Measurements from ENCODE around the gene FMNL3.

GRCh38 chr12:49646871-49647654 lies 60.1 kb downstream of the FMNL3 start:
- TF ChIP-seq, protein P1, sequence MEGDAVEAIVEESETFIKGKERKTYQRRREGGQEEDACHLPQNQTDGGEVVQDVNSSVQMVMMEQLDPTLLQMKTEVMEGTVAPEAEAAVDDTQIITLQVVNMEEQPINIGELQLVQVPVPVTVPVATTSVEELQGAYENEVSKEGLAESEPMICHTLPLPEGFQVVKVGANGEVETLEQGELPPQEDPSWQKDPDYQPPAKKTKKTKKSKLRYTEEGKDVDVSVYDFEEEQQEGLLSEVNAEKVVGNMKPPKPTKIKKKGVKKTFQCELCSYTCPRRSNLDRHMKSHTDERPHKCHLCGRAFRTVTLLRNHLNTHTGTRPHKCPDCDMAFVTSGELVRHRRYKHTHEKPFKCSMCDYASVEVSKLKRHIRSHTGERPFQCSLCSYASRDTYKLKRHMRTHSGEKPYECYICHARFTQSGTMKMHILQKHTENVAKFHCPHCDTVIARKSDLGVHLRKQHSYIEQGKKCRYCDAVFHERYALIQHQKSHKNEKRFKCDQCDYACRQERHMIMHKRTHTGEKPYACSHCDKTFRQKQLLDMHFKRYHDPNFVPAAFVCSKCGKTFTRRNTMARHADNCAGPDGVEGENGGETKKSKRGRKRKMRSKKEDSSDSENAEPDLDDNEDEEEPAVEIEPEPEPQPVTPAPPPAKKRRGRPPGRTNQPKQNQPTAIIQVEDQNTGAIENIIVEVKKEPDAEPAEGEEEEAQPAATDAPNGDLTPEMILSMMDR (conservative IDR thresholded peaks at IDR 0.05), result no peak
- TF ChIP-seq EZH2 (IDR thresholded peaks at IDR 0.05; ENCODE audit: low read depth), result no peak
